Liver (tissue), 9 donors: ENCODE measurements around the gene DPH3. TPM values are rescaled to one million over a fixed set of nuclear protein-coding genes. Genes with fewer than 3 reads are reported as not detected.

Experiments
- DNase-seq: peaks from one replicate; pipeline ENCODE4 v3.0.0-alpha.2; 2017; ENCODE audit warnings: low spot score
- H3K27ac ChIP-seq, 2 donors: one replicate each; pipeline ENCODE4 v1.7.0; 2013; ENCODE audit warnings: inconsistent platforms in 2 of 2, low read length in 2 of 2, control low read depth in 1 of 2, low read depth in 1 of 2, mild to moderate bottlenecking in 1 of 2
- H3K27me3 ChIP-seq, 4 donors: one replicate each; pipeline versions ENCODE4 v1.6.1 to v1.7.0; 2013; ENCODE audit warnings: low read length in 3 of 4, inconsistent platforms in 1 of 4, mild to moderate bottlenecking in 1 of 4, moderate library complexity in 1 of 4; ENCODE audit not compliant: control insufficient read depth in 4 of 4, insufficient read depth in 4 of 4
- H3K36me3 ChIP-seq, 4 donors: one replicate each; pipeline versions ENCODE4 v1.6.1 to v1.7.0; 2013; ENCODE audit warnings: low read length in 3 of 4, mild to moderate bottlenecking in 3 of 4, low read depth in 1 of 4, moderate library complexity in 1 of 4; ENCODE audit not compliant: control insufficient read depth in 4 of 4, insufficient read depth in 3 of 4
- H3K4me1 ChIP-seq, 4 donors: one replicate each; pipeline versions ENCODE4 v1.6.1 to v1.7.0; 2013; ENCODE audit warnings: low read length in 3 of 4, mild to moderate bottlenecking in 3 of 4, moderate library complexity in 1 of 4; ENCODE audit not compliant: control insufficient read depth in 4 of 4, insufficient read depth in 4 of 4
- H3K4me3 ChIP-seq, 3 donors: one replicate each; pipeline versions ENCODE4 v1.6.1 to v1.7.0; 2013; ENCODE audit warnings: low read length in 3 of 3, control low read depth in 1 of 3, low read depth in 1 of 3, mild to moderate bottlenecking in 1 of 3
- H3K9ac ChIP-seq, 2 donors: one replicate each; pipeline ENCODE4 v1.7.0; 2013; ENCODE audit warnings: low read length in 2 of 2, mild to moderate bottlenecking in 2 of 2, moderate library complexity in 2 of 2, control low read depth in 1 of 2, low read depth in 1 of 2
- H3K9me3 ChIP-seq, 4 donors: one replicate each; pipeline versions ENCODE4 v1.6.1 to v1.7.0; 2013; ENCODE audit warnings: low read length in 3 of 4; ENCODE audit not compliant: control insufficient read depth in 4 of 4
- EGR1 ChIP-seq, 2 donors: IDR thresholded peaks; 2 replicates each; pipeline ENCODE4 v1.6.1; 2016 to 2018; ENCODE audit warnings: antibody characterized with exemption in 2 of 2, low read depth in 2 of 2
- FOXA1 ChIP-seq: IDR thresholded peaks from 2 replicates; pipeline ENCODE4 v1.6.1; 2016; ENCODE audit warnings: antibody characterized with exemption
- FOXA2 ChIP-seq: IDR thresholded peaks from 2 replicates; pipeline ENCODE4 v1.6.1; 2016; ENCODE audit warnings: antibody characterized with exemption
- GABPA ChIP-seq, 2 donors: IDR thresholded peaks in 1 of 2; conservative IDR thresholded peaks in 1 of 2; 2 replicates each; pipeline ENCODE4 v1.6.1; 2016; ENCODE audit warnings: antibody characterized with exemption in 2 of 2, mild to moderate bottlenecking in 1 of 2, moderate library complexity in 1 of 2
- HNF4A ChIP-seq, 2 donors: conservative IDR thresholded peaks; 2 replicates each; pipeline ENCODE4 v1.6.1; 2016; ENCODE audit warnings: antibody characterized with exemption in 2 of 2, mild to moderate bottlenecking in 2 of 2
- HNF4G ChIP-seq: IDR thresholded peaks from 2 replicates; pipeline ENCODE4 v1.6.1; 2016; ENCODE audit warnings: antibody characterized with exemption
- JUND ChIP-seq, 2 donors: IDR thresholded peaks; 2 replicates each; pipeline ENCODE4 v1.6.1; 2016; ENCODE audit warnings: antibody characterized with exemption in 2 of 2
- MAX ChIP-seq: IDR thresholded peaks from 2 replicates; pipeline ENCODE4 v1.6.1; 2016; ENCODE audit warnings: antibody characterized with exemption
- NR2F2 ChIP-seq: IDR thresholded peaks from 2 replicates; pipeline ENCODE4 v1.6.1; 2016; ENCODE audit warnings: antibody characterized with exemption
- RAD21 ChIP-seq, 2 donors: IDR thresholded peaks; 2 replicates each; pipeline ENCODE4 v1.6.1; 2016; ENCODE audit warnings: antibody characterized with exemption in 2 of 2, mild to moderate bottlenecking in 2 of 2
- RXRA ChIP-seq, 2 donors: IDR thresholded peaks; 2 replicates each; pipeline ENCODE4 v1.6.1; 2017 to 2018; ENCODE audit warnings: antibody characterized with exemption in 2 of 2, mild to moderate bottlenecking in 1 of 2
- SP1 ChIP-seq: IDR thresholded peaks from 2 replicates; pipeline ENCODE4 v1.6.1; 2018; ENCODE audit warnings: antibody characterized with exemption, mild to moderate bottlenecking
- TAF1 ChIP-seq: conservative IDR thresholded peaks from 2 replicates; pipeline ENCODE4 v1.6.1; 2016; ENCODE audit warnings: antibody characterized with exemption, mild to moderate bottlenecking
- YY1 ChIP-seq: IDR thresholded peaks from 2 replicates; pipeline ENCODE4 v1.6.1; 2016; ENCODE audit warnings: antibody characterized with exemption, mild to moderate bottlenecking
- WGBS: extraction: QIAGEN DNeasy Blood & Tissue Kit; methylation state at CpG from one replicate; pipeline ENCODE4 v1.1.7; 2013; 5-methylcytosine and 5-hydroxymethylcytosine counted together
- polyA plus RNA-seq, 2 donors: library from polyadenylated mRNA; stranded (reverse) in 1 of 2; unstranded in 1 of 2; fragments of 200-250 nt in 1 of 2; fragments of >200 nt in 1 of 2; fragmentation: Nextera tagmentation in 1 of 2; extraction: Ambion mirVana in 1 of 2; gene quantifications; one replicate each; pipeline versions ENCODE4 v1.2.1 to v1.2.3, GENCODE V29; 2013 to 2015
- total RNA-seq, 2 donors: library from RNA; depleted of rRNA; stranded (reverse); fragments of >200 nt; gene quantifications; one replicate each; pipeline ENCODE4 v1.2.3, GENCODE V29; 2014
- TF ChIP-seq, protein P1 (sequence below): fragments of 150-350 bp; IDR thresholded peaks from 2 replicates; pipeline ENCODE4 v1.5.1; 2017; ENCODE audit warnings: improper control_type of control experiment, low read depth, low read length; ENCODE audit not compliant: missing input control
- TF ChIP-seq, protein P2 (sequence below): IDR thresholded peaks from 2 replicates; pipeline ENCODE4 v1.6.1; 2016; ENCODE audit warnings: antibody characterized with exemption, mild to moderate bottlenecking
- TF ChIP-seq, protein P3 (sequence below): IDR thresholded peaks from 2 replicates; pipeline ENCODE4 v1.6.1; 2016; ENCODE audit warnings: antibody characterized with exemption
- TF ChIP-seq, protein P4 (sequence below): IDR thresholded peaks from 2 replicates; pipeline ENCODE4 v1.6.1; 2016; ENCODE audit warnings: antibody characterized with exemption
- donor health status: healthy.
- donor health status: healthy.
- donor health status: healthy.
- donor health status: healthy.
- donor health status: healthy.

The DPH3 gene
- total and polyA plus RNA-seq, 4 donors: 7.8 to 19.1 (median 11.6) TPM

- H3K27ac ChIP-seq: no peak overlapping the region
- peaks cover 4 to 23% (median 13%) of the 10 kb centered on the region in 4 donors for H3K4me1 ChIP-seq
- TF ChIP-seq, protein P1, sequence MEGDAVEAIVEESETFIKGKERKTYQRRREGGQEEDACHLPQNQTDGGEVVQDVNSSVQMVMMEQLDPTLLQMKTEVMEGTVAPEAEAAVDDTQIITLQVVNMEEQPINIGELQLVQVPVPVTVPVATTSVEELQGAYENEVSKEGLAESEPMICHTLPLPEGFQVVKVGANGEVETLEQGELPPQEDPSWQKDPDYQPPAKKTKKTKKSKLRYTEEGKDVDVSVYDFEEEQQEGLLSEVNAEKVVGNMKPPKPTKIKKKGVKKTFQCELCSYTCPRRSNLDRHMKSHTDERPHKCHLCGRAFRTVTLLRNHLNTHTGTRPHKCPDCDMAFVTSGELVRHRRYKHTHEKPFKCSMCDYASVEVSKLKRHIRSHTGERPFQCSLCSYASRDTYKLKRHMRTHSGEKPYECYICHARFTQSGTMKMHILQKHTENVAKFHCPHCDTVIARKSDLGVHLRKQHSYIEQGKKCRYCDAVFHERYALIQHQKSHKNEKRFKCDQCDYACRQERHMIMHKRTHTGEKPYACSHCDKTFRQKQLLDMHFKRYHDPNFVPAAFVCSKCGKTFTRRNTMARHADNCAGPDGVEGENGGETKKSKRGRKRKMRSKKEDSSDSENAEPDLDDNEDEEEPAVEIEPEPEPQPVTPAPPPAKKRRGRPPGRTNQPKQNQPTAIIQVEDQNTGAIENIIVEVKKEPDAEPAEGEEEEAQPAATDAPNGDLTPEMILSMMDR: no peak
- no peak overlapping the region for H3K4me3 ChIP-seq
- peaks cover 2 to 7% (median 5%) of the 10 kb centered on the region in 4 donors for H3K36me3 ChIP-seq
- H3K27me3 ChIP-seq: no peaks in the 10 kb centered on the region
- no peak overlapping the region for H3K9ac ChIP-seq
- WGBS: 57% methylated on average over 6 of the region's 6 CpGs
- no peaks in the 10 kb centered on the region for H3K9me3 ChIP-seq
- DNase-seq: no peak
Measured at GRCh38 chr3:16301507-16301906, 36.8 kb upstream of the DPH3 start.

DNA sequence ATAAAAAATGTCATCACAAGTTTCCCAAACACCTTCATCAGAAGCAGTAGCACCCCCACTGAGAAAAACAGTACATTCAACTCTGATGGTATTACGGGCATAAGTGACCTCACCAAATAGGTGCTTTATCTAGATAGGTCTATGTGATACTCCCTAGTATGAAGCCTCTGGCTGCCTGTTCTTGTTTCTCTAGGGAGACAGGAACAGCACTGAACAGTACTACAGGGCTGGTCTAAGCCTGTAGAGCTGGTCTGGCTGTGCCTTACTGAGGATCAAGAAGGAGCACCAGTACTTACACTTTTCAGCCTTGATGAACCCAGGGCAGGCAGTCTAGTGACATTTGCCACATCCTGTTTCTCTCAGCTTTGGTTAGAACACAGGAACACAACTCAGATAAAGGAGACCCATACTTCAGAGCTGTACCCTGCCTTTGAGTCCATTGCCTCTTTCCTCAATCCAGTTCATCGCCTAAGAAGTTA is 36.2 kb upstream of the DPH3 start:
- no peak overlapping the region for H3K4me3 ChIP-seq
- 83% methylated on average over 2 of the region's 2 CpGs for whole genome bisulfite sequencing
- DNase-seq: no peak

More for the DNA sequence above, 36.2 kb upstream of the DPH3 start:
- Histone ChIP-seq H3K27ac (no peak overlapping the region), H3K9ac (no peak overlapping the region), H3K27me3 (no peaks in the 10 kb centered on the region), H3K4me1 (peaks cover 4 to 20% (median 13%) of the 10 kb centered on the region in 4 donors), H3K9me3 (no peaks in the 10 kb centered on the region), H3K36me3 (peaks cover 2 to 7% (median 5%) of the 10 kb centered on the region in 4 donors)
- TF ChIP-seq SP1 (no peak), RAD21 (IDR thresholded peaks at IDR 0.05) (no peak), MAX (no peak), JUND (IDR thresholded peaks at IDR 0.05) (no peak), YY1 (no peak), FOXA1 (no peak), HNF4A (conservative IDR thresholded peaks at IDR 0.05) (no peak), RXRA (IDR thresholded peaks at IDR 0.05) (no peak), HNF4G (no peak), NR2F2 (no peak), EGR1 (IDR thresholded peaks at IDR 0.05; ENCODE audit: low read depth in 2 of 2) (no peak), GABPA (IDR thresholded peaks at IDR 0.05 in 1 of 2, conservative IDR thresholded peaks at IDR 0.05 in 1 of 2) (no peak), TAF1 (no peak), FOXA2 (no peak)
- TF ChIP-seq, protein P1: no peak
- TF ChIP-seq, protein P2, sequence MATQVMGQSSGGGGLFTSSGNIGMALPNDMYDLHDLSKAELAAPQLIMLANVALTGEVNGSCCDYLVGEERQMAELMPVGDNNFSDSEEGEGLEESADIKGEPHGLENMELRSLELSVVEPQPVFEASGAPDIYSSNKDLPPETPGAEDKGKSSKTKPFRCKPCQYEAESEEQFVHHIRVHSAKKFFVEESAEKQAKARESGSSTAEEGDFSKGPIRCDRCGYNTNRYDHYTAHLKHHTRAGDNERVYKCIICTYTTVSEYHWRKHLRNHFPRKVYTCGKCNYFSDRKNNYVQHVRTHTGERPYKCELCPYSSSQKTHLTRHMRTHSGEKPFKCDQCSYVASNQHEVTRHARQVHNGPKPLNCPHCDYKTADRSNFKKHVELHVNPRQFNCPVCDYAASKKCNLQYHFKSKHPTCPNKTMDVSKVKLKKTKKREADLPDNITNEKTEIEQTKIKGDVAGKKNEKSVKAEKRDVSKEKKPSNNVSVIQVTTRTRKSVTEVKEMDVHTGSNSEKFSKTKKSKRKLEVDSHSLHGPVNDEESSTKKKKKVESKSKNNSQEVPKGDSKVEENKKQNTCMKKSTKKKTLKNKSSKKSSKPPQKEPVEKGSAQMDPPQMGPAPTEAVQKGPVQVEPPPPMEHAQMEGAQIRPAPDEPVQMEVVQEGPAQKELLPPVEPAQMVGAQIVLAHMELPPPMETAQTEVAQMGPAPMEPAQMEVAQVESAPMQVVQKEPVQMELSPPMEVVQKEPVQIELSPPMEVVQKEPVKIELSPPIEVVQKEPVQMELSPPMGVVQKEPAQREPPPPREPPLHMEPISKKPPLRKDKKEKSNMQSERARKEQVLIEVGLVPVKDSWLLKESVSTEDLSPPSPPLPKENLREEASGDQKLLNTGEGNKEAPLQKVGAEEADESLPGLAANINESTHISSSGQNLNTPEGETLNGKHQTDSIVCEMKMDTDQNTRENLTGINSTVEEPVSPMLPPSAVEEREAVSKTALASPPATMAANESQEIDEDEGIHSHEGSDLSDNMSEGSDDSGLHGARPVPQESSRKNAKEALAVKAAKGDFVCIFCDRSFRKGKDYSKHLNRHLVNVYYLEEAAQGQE: no peak
- TF ChIP-seq, protein P3, sequence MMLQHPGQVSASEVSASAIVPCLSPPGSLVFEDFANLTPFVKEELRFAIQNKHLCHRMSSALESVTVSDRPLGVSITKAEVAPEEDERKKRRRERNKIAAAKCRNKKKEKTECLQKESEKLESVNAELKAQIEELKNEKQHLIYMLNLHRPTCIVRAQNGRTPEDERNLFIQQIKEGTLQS: no peak
- TF ChIP-seq, protein P4, sequence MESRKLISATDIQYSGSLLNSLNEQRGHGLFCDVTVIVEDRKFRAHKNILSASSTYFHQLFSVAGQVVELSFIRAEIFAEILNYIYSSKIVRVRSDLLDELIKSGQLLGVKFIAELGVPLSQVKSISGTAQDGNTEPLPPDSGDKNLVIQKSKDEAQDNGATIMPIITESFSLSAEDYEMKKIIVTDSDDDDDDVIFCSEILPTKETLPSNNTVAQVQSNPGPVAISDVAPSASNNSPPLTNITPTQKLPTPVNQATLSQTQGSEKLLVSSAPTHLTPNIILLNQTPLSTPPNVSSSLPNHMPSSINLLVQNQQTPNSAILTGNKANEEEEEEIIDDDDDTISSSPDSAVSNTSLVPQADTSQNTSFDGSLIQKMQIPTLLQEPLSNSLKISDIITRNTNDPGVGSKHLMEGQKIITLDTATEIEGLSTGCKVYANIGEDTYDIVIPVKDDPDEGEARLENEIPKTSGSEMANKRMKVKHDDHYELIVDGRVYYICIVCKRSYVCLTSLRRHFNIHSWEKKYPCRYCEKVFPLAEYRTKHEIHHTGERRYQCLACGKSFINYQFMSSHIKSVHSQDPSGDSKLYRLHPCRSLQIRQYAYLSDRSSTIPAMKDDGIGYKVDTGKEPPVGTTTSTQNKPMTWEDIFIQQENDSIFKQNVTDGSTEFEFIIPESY: no peak
